Karpas-422 (cell line): Measurements from ENCODE around the gene MITF. TPM values are rescaled to one million over a fixed set of nuclear protein-coding genes. Genes with fewer than 3 reads are reported as not detected.

Experiments used
- DNase-seq: peaks from one replicate; pipeline ENCODE4 v3.0.0-alpha.2; 2015
- H2AFZ ChIP-seq: fragments of 200-600 bp; sonication (generic); 2 replicates; pipeline ENCODE4 v1.6.1; 2014; ENCODE audit warnings: antibody characterized with exemption, low read length, mixed read lengths
- H3K27ac ChIP-seq: fragments of 200-600 bp; sonication (generic); 2 replicates; pipeline ENCODE4 v1.5.1; 2014; ENCODE audit warnings: mild to moderate bottlenecking, low read length, moderate library complexity
- H3K27me3 ChIP-seq: fragments of 200-600 bp; sonication (generic); 2 replicates; pipeline ENCODE4 v1.6.1; 2014; ENCODE audit warnings: low read length, mixed read lengths
- H3K36me3 ChIP-seq: fragments of 200-600 bp; sonication (generic); 2 replicates; pipeline ENCODE4 v1.6.1; 2014; ENCODE audit warnings: low read length, mixed read lengths; ENCODE audit not compliant: insufficient read depth
- H3K4me1 ChIP-seq: fragments of 200-600 bp; sonication (generic); 2 replicates; pipeline ENCODE4 v1.6.1; 2014; ENCODE audit warnings: mild to moderate bottlenecking, low read length, mixed read lengths
- H3K4me2 ChIP-seq: fragments of 200-600 bp; sonication (generic); 2 replicates; pipeline ENCODE4 v1.6.1; 2014; ENCODE audit warnings: low read length, low read depth, mild to moderate bottlenecking; ENCODE audit not compliant: poor library complexity, severe bottlenecking
- H3K4me3 ChIP-seq: fragments of 200-600 bp; sonication (generic); 2 replicates; pipeline ENCODE4 v1.5.1; 2014; ENCODE audit warnings: mild to moderate bottlenecking, antibody characterized with exemption, low read length, mixed read lengths
- H3K79me2 ChIP-seq: fragments of 200-600 bp; sonication (generic); 2 replicates; pipeline ENCODE4 v1.6.1; 2014; ENCODE audit warnings: mild to moderate bottlenecking, low read length, mixed read lengths
- H3K9ac ChIP-seq: fragments of 200-600 bp; sonication (generic); 2 replicates; pipeline ENCODE4 v1.6.0; 2014; ENCODE audit warnings: low read length
- H3K9me2 ChIP-seq: fragments of 200-600 bp; sonication (generic), shearing (Covaris generic); replicated peaks from 2 replicates; pipeline ENCODE4 v1.6.0; 2014; ENCODE audit warnings: mild to moderate bottlenecking, low read length, moderate library complexity; ENCODE audit not compliant: insufficient read depth
- H3K9me3 ChIP-seq: fragments of 300-700, 200-600 bp; sonication (generic); 2 replicates; pipeline ENCODE4 v1.6.1; 2014; ENCODE audit warnings: low read length, mixed read lengths
- H4K20me1 ChIP-seq: fragments of 200-600 bp; sonication (generic); 2 replicates; pipeline ENCODE4 v1.6.1; 2014; ENCODE audit warnings: mild to moderate bottlenecking, antibody characterized with exemption, low read length, low read depth; ENCODE audit not compliant: insufficient read depth
- total RNA-seq: library from RNA; depleted of rRNA; stranded (reverse); fragments of >200 nt; shearing (Covaris generic); gene quantifications from 2 replicates; pipeline ENCODE4 v1.2.3, GENCODE V29; 2014; ENCODE audit warnings: low replicate concordance; rRNA removed

Gene MITF
- not detected in 2 replicates for total RNA-seq

- H3K79me2 ChIP-seq = no peaks in the 10 kb centered on the region
- H2AFZ ChIP-seq = no peak within 1 kb of the TSS
- no peak within 1 kb of the TSS for H3K4me3 ChIP-seq
- H3K4me1 ChIP-seq = no peaks in the 10 kb centered on the region
- no peaks in the 10 kb centered on the region for H3K9me3 ChIP-seq
- no peak for DNase-seq
- no peak within 1 kb of the TSS for H3K9ac ChIP-seq
- no peaks in the 10 kb centered on the region for H4K20me1 ChIP-seq
- H3K36me3 ChIP-seq = no peaks in the 10 kb centered on the region
- no peak within 1 kb of the TSS for H3K4me2 ChIP-seq
- no peaks in the 10 kb centered on the region for H3K9me2 ChIP-seq
- H3K27me3 ChIP-seq = no peaks in the 10 kb centered on the region
- no peak within 1 kb of the TSS for H3K27ac ChIP-seq
Observed at GRCh38 chr3:69739204-69740102, at the start of gene MITF. TSS of gene MITF (plus strand) at chr3:69739464. CDS start at chr3:69739598, 134 bp downstream.

GRCh38 chr3:69691860-69692259 is 47.4 kb upstream of the MITF start:
- no peaks in the 10 kb centered on the region for H3K9me2 ChIP-seq
- no peaks in the 10 kb centered on the region for H3K9me3 ChIP-seq
- H3K36me3 ChIP-seq = no peaks in the 10 kb centered on the region
- no peak overlapping the region for H3K9ac ChIP-seq
- no peaks in the 10 kb centered on the region for H3K79me2 ChIP-seq
- no peak overlapping the region for H2AFZ ChIP-seq
- no peak overlapping the region for H3K27ac ChIP-seq
- no peak overlapping the region for H3K4me2 ChIP-seq
- H3K27me3 ChIP-seq = no peaks in the 10 kb centered on the region
- H4K20me1 ChIP-seq = no peaks in the 10 kb centered on the region
- H3K4me1 ChIP-seq = no peaks in the 10 kb centered on the region
- DNase-seq = no peak
- no peak overlapping the region for H3K4me3 ChIP-seq

- no peak for DNase-seq
Observed at GRCh38 chr3:69692761-69693160, 46.5 kb upstream of the MITF start.

GRCh38 chr3:69695443-69695842 is 43.8 kb upstream of the MITF start:
- Histone ChIP-seq H3K79me2 (no peaks in the 10 kb centered on the region), H3K9ac (no peak overlapping the region), H3K27me3 (no peaks in the 10 kb centered on the region), H2AFZ (no peak overlapping the region), H3K36me3 (no peaks in the 10 kb centered on the region), H4K20me1 (no peaks in the 10 kb centered on the region), H3K4me2 (no peak overlapping the region), H3K4me3 (no peak overlapping the region), H3K27ac (no peak overlapping the region), H3K9me3 (no peaks in the 10 kb centered on the region), H3K4me1 (no peaks in the 10 kb centered on the region), H3K9me2 (no peaks in the 10 kb centered on the region)
- DNase-seq = no peak

More at GRCh38 chr3:69692761-69693160, 46.5 kb upstream of the MITF start:
- no peaks in the 10 kb centered on the region for H3K79me2 ChIP-seq
- H3K9me3 ChIP-seq = no peaks in the 10 kb centered on the region
- no peak overlapping the region for H3K27ac ChIP-seq
- no peaks in the 10 kb centered on the region for H3K4me1 ChIP-seq
- H3K36me3 ChIP-seq = no peaks in the 10 kb centered on the region
- H2AFZ ChIP-seq = no peak overlapping the region
- no peaks in the 10 kb centered on the region for H3K27me3 ChIP-seq
- no peak overlapping the region for H3K4me2 ChIP-seq
- no peak overlapping the region for H3K9ac ChIP-seq
- no peaks in the 10 kb centered on the region for H4K20me1 ChIP-seq
- H3K9me2 ChIP-seq = no peaks in the 10 kb centered on the region
- H3K4me3 ChIP-seq = no peak overlapping the region

GRCh38 chr3:69695933-69696332 is 43.3 kb upstream of the MITF start:
- Histone ChIP-seq H3K27ac (no peak overlapping the region), H3K9ac (no peak overlapping the region), H3K9me2 (no peaks in the 10 kb centered on the region), H3K27me3 (no peaks in the 10 kb centered on the region), H3K36me3 (no peaks in the 10 kb centered on the region), H3K79me2 (no peaks in the 10 kb centered on the region), H3K4me3 (no peak overlapping the region), H4K20me1 (no peaks in the 10 kb centered on the region), H3K4me2 (no peak overlapping the region), H3K9me3 (0 out of 2 replicates have a peak, but pooled peaks cover 1% of the 10 kb centered on the region), H2AFZ (no peak overlapping the region), H3K4me1 (no peaks in the 10 kb centered on the region)
- DNase-seq = no peak

- Histone ChIP-seq H3K9ac (no peak overlapping the region), H3K9me3 (0 out of 2 replicates have a peak, but pooled peaks cover 5% of the 10 kb centered on the region), H3K4me3 (no peak overlapping the region), H3K27ac (no peak overlapping the region), H2AFZ (no peak overlapping the region), H4K20me1 (no peaks in the 10 kb centered on the region), H3K27me3 (no peaks in the 10 kb centered on the region), H3K4me2 (no peak overlapping the region), H3K36me3 (no peaks in the 10 kb centered on the region), H3K9me2 (no peaks in the 10 kb centered on the region), H3K4me1 (no peaks in the 10 kb centered on the region), H3K79me2 (no peaks in the 10 kb centered on the region)
- DNase-seq = no peak
Observed at GRCh38 chr3:69696367-69696766, 42.9 kb upstream of the MITF start.

- no peak overlapping the region for H3K27ac ChIP-seq
- H3K9me2 ChIP-seq = no peaks in the 10 kb centered on the region
- H4K20me1 ChIP-seq = no peaks in the 10 kb centered on the region
- DNase-seq = no peak
- no peak overlapping the region for H3K9ac ChIP-seq
- no peak overlapping the region for H3K4me3 ChIP-seq
- no peak overlapping the region for H3K4me2 ChIP-seq
- no peaks in the 10 kb centered on the region for H3K79me2 ChIP-seq
- H3K36me3 ChIP-seq = no peaks in the 10 kb centered on the region
- no peaks in the 10 kb centered on the region for H3K27me3 ChIP-seq
- no peaks in the 10 kb centered on the region for H3K4me1 ChIP-seq
- H2AFZ ChIP-seq = no peak overlapping the region
- 0 out of 2 replicates have a peak, but pooled peaks cover 11% of the 10 kb centered on the region for H3K9me3 ChIP-seq
Observed at GRCh38 chr3:69697381-69697780, 41.9 kb upstream of the MITF start.

GRCh38 chr3:69698728-69699127 is 40.5 kb upstream of the MITF start:
- Histone ChIP-seq H3K27ac (no peak overlapping the region), H3K9me2 (no peaks in the 10 kb centered on the region), H4K20me1 (no peaks in the 10 kb centered on the region), H3K79me2 (no peaks in the 10 kb centered on the region), H3K4me2 (no peak overlapping the region), H3K27me3 (no peaks in the 10 kb centered on the region), H3K9ac (no peak overlapping the region), H3K4me3 (no peak overlapping the region), H3K4me1 (no peaks in the 10 kb centered on the region), H3K36me3 (no peaks in the 10 kb centered on the region), H2AFZ (no peak overlapping the region), H3K9me3 (0 out of 2 replicates have a peak, but pooled peaks cover 11% of the 10 kb centered on the region)
- DNase-seq = no peak
